ENCODE data around the gene NARS2. TPM values are rescaled to one million over a fixed set of nuclear protein-coding genes. Genes with fewer than 3 reads are reported as not detected.

NARS2 gene
- total and polyA plus RNA-seq, 9 of the 15 experiments (the other 6 are each of a cell fraction or from before 2014, with no cell fraction given) = 26.8 to 48.0 (median 34.2) TPM

DNA sequence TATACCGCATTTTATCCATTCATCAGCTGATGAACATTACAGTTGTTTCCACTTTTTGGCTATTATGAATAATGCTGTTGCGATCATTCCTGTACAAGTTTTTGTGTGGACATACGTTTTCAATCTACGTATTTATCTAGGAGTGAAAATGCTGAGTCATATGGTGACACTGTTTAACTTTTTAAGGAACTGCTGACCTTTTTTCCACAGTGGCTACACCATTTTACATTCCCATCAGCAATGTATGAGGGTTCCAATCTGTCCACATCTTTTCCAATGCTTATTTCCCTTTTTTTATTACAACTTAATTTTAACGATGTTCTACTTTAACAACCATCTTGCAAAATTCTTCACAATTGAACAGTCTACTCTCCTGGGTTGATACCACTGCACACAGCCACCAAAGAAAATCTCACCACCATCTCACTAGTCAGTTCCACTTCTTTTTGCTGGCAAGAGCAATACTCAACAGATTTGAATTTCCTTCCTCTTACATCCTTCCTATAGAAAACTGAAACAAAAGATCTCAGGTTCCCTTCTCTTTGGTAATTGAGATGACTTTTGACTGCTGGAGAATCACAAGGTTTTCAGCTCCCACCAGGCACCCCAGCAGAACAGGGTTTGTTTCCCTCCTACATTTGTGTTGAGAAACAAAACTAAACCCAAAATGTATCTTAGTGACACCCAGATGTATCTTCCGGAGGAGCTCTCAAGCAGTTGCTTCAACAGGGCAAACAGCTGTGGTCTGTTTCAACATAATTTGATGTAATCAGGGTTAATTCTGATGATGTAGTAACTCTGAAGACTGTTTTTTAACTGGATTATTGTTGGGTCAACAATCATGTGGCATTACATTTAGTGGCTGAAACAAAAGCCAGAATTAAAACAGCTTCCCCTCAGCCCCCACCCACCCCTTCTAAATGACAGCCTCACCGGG lies 150.1 kb downstream of the NARS2 start (continued):
- TF ChIP-seq CGGBP1 (CRISPR knock-in tag; IDR thresholded peaks at IDR 0.05) = no peak
- no peak for TF ChIP-seq PRMT5 (CRISPR knock-in tag; IDR thresholded peaks at IDR 0.05)
- TF ChIP-seq ASH1L (IDR thresholded peaks at IDR 0.05; ENCODE audit: borderline replicate concordance, low read depth, partially characterized antibody) = no peak
- TF ChIP-seq DIDO1 (tag; IDR thresholded peaks at IDR 0.05; ENCODE audit: low read depth) = no peak
- no peak for TF ChIP-seq MAZ (CRISPR knock-in tag; conservative IDR thresholded peaks at IDR 0.05 in 1 of 2, IDR thresholded peaks at IDR 0.05 in 1 of 2)
- TF ChIP-seq RBM25 (IDR thresholded peaks at IDR 0.05; ENCODE audit: low read depth, low read length, severe bottlenecking) = no peak
- no peak for TF ChIP-seq SETDB1 (IDR thresholded peaks at IDR 0.05; ENCODE audit: low read length)
- peak; percentile 53; the same call in 1 of the 2 replicates for TF ChIP-seq MECOM (CRISPR knock-in tag; IDR thresholded peaks at IDR 0.05)
- peak; percentile 42; the same call in 1 of the 2 replicates for TF ChIP-seq PYGO2 (tag; IDR thresholded peaks at IDR 0.05)
- TF ChIP-seq, protein P1, sequence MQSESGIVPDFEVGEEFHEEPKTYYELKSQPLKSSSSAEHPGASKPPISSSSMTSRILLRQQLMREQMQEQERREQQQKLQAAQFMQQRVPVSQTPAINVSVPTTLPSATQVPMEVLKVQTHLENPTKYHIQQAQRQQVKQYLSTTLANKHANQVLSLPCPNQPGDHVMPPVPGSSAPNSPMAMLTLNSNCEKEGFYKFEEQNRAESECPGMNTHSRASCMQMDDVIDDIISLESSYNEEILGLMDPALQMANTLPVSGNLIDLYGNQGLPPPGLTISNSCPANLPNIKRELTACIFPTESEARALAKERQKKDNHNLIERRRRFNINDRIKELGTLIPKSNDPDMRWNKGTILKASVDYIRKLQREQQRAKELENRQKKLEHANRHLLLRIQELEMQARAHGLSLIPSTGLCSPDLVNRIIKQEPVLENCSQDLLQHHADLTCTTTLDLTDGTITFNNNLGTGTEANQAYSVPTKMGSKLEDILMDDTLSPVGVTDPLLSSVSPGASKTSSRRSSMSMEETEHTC (IDR thresholded peaks at IDR 0.05) = no peak
- TF ChIP-seq POLR2A (conservative IDR thresholded peaks at IDR 0.05) = no peak
- TF ChIP-seq, protein P2, sequence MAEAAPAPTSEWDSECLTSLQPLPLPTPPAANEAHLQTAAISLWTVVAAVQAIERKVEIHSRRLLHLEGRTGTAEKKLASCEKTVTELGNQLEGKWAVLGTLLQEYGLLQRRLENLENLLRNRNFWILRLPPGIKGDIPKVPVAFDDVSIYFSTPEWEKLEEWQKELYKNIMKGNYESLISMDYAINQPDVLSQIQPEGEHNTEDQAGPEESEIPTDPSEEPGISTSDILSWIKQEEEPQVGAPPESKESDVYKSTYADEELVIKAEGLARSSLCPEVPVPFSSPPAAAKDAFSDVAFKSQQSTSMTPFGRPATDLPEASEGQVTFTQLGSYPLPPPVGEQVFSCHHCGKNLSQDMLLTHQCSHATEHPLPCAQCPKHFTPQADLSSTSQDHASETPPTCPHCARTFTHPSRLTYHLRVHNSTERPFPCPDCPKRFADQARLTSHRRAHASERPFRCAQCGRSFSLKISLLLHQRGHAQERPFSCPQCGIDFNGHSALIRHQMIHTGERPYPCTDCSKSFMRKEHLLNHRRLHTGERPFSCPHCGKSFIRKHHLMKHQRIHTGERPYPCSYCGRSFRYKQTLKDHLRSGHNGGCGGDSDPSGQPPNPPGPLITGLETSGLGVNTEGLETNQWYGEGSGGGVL (CRISPR knock-in tag; IDR thresholded peaks at IDR 0.05) = no peak
- TF ChIP-seq RNF2 (IDR thresholded peaks at IDR 0.05) = no peak
- TF ChIP-seq, protein P3, sequence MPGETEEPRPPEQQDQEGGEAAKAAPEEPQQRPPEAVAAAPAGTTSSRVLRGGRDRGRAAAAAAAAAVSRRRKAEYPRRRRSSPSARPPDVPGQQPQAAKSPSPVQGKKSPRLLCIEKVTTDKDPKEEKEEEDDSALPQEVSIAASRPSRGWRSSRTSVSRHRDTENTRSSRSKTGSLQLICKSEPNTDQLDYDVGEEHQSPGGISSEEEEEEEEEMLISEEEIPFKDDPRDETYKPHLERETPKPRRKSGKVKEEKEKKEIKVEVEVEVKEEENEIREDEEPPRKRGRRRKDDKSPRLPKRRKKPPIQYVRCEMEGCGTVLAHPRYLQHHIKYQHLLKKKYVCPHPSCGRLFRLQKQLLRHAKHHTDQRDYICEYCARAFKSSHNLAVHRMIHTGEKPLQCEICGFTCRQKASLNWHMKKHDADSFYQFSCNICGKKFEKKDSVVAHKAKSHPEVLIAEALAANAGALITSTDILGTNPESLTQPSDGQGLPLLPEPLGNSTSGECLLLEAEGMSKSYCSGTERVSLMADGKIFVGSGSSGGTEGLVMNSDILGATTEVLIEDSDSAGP (CRISPR knock-in tag; IDR thresholded peaks at IDR 0.05) = no peak
- TF ChIP-seq CREB1 (IDR thresholded peaks at IDR 0.05) = no peak
- TF ChIP-seq CREB1 (CRISPR knock-in tag; IDR thresholded peaks at IDR 0.05) = 0 out of 2 replicates have a peak, but pooled peaks have one; percentile 24
- no peak; the same call in 1 of the 2 replicates for TF ChIP-seq ZNF766 (CRISPR knock-in tag; conservative IDR thresholded peaks at IDR 0.05)
- no peak for TF ChIP-seq ZC3H11A (IDR thresholded peaks at IDR 0.05; ENCODE audit: low read depth, low read length)
- TF ChIP-seq GTF2A2 (tag; IDR thresholded peaks at IDR 0.05) = no peak
- no peak for TF ChIP-seq ZNF133 (CRISPR knock-in tag; IDR thresholded peaks at IDR 0.05)
- no peak for TF ChIP-seq PTBP1 (IDR thresholded peaks at IDR 0.05; ENCODE audit: low read depth, low read length)
- no peak for TF ChIP-seq GABPB2 (CRISPR knock-in tag; conservative IDR thresholded peaks at IDR 0.05)
- TF ChIP-seq KLF10 (CRISPR knock-in tag; IDR thresholded peaks at IDR 0.05) = no peak
- TF ChIP-seq CHD4 (IDR thresholded peaks at IDR 0.05; ENCODE audit: insufficient read depth, insufficient replicate concordance, low read depth, low read length, poor library complexity, severe bottlenecking) = no peak

All from K562 (cell line).